Hepatocyte (in vitro differentiated cells): ENCODE measurements around the gene TMEM209.

Experiments
- CTCF ChIP-seq: fragments of 200-600 bp; sonication (generic); IDR thresholded peaks from 2 replicates; pipeline ENCODE4 v1.5.1; 2016; ENCODE audit warnings: antibody characterized with exemption, mild to moderate bottlenecking; ENCODE audit not compliant: poor library complexity
- EZH2 ChIP-seq: fragments of 200-600 bp; sonication (generic); IDR thresholded peaks from 2 replicates; pipeline ENCODE4 v1.6.1; 2016; ENCODE audit warnings: antibody characterized with exemption, mild to moderate bottlenecking, borderline replicate concordance
- EZH2phosphoT487 ChIP-seq: fragments of 200-600 bp; sonication (generic); IDR thresholded peaks from one replicate; pipeline ENCODE4 v1.6.1; 2018; ENCODE audit warnings: antibody characterized with exemption, mild to moderate bottlenecking, low read depth, moderate library complexity; ENCODE audit not compliant: unreplicated experiment, severe bottlenecking

DNA sequence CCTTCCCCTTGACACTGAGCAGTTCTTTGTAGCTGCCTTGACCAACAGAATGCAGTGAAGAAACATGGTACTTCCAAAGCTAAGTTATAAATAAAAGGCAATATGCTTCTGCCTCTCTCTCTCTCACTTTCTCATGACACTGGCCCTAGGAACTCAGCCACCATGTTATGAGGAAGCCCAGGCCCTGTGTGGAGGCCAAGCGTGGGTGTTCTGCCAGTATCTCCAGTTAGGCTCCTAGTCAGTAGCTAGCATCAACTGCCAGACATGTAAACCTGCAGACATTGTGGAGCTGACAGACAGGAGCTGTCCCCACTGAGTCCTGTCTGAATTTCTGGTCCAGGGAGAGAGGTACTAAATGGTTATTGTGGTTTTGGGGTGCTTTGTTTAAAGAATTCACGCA is 45.2 kb downstream of the TMEM209 start:
- TF ChIP-seq EZH2phosphoT487 (no peak), EZH2 (no peak), CTCF (no peak)
